Lower lobe of right lung (tissue), 2 donors: ENCODE results near the gene C16orf90. TPM values are rescaled to one million over a fixed set of nuclear protein-coding genes. Genes with fewer than 3 reads are reported as not detected.

Experiments
- ATAC-seq, 2 donors: fragments of 200-7000 bp; cut with Tn5 transposase; one replicate each; pipeline ENCODE4 v1.9.1; 2020 to 2022; ENCODE audit warnings: mild to moderate bottlenecking in 2 of 2, moderate library complexity in 2 of 2
- DNase-seq: peaks from one replicate; pipeline ENCODE4 v3.0.0-alpha.2; 2020
- H3K27ac ChIP-seq: fragments of 200-600 bp; one replicate; pipeline ENCODE4 v1.8.0; 2022
- H3K27me3 ChIP-seq: fragments of 200-600 bp; one replicate; pipeline ENCODE4 v1.8.0; 2022; ENCODE audit warnings: low read depth
- H3K36me3 ChIP-seq: fragments of 200-600 bp; one replicate; pipeline ENCODE4 v1.8.0; 2022; ENCODE audit warnings: mild to moderate bottlenecking
- H3K4me1 ChIP-seq: fragments of 200-600 bp; one replicate; pipeline ENCODE4 v1.8.0; 2022
- H3K4me3 ChIP-seq: fragments of 200-600 bp; one replicate; pipeline ENCODE4 v1.8.0; 2022; ENCODE audit warnings: mild to moderate bottlenecking
- H3K9me3 ChIP-seq: fragments of 200-600 bp; one replicate; pipeline ENCODE4 v1.8.0; 2022
- CTCF ChIP-seq: fragments of 200-600 bp; IDR thresholded peaks from one replicate; pipeline ENCODE4 v1.8.0; 2022; ENCODE audit warnings: antibody characterized with exemption, mild to moderate bottlenecking
- intact Hi-C: fragments of 100-400 bp; cut with DNase I; formaldehyde crosslinking; loops from one replicate; pipeline ENCODE4 v1.11.0; 2022
- total RNA-seq: library from RNA; stranded (reverse); fragmentation: NEBNext Ultra II Directional; extraction: Animal tissue kit (Norgen Biotek cat#: 25700); gene quantifications from one replicate; pipeline ENCODE4 v1.2.1, GENCODE V29; 2021
- donor health status: DM: no; HTN: yes; CAD: no; lungs with severe emphysema.

C16orf90 gene
- total RNA-seq, 1 donor from 2014 or later, result not detected

- Histone ChIP-seq H3K36me3 (peaks cover 84% of the 10 kb centered on the region), H3K27me3 (no peaks in the 10 kb centered on the region), H3K4me1 (no peaks in the 10 kb centered on the region), H3K4me3 (no peak overlapping the region), H3K9me3 (no peaks in the 10 kb centered on the region), H3K27ac (no peak overlapping the region)
- DNase-seq, result no peak
- intact Hi-C loops, result no loop called here
- ATAC-seq, result no peak
- TF ChIP-seq CTCF, result no peak
Observed at GRCh38 chr16:3536271-3536731, 41.0 kb upstream of the C16orf90 start.

- no peak for DNase-seq
- intact Hi-C loops, result no loop called here
- Histone ChIP-seq H3K36me3 (peaks cover 83% of the 10 kb centered on the region), H3K4me1 (no peaks in the 10 kb centered on the region), H3K27ac (no peak overlapping the region), H3K27me3 (no peaks in the 10 kb centered on the region), H3K4me3 (no peak overlapping the region), H3K9me3 (no peaks in the 10 kb centered on the region)
- ATAC-seq, result no peak
- TF ChIP-seq CTCF, result no peak
Observed at GRCh38 chr16:3534126-3534525, 38.8 kb upstream of the C16orf90 start.

- no peaks in the 10 kb centered on the region for H3K27me3 ChIP-seq
- intact Hi-C loops, result no loop called here
- TF ChIP-seq CTCF, result no peak
- no peak for ATAC-seq
- H3K36me3 ChIP-seq, result peaks cover 79% of the 10 kb centered on the region
- no peaks in the 10 kb centered on the region for H3K9me3 ChIP-seq
- H3K27ac ChIP-seq, result no peak overlapping the region
- H3K4me1 ChIP-seq, result no peaks in the 10 kb centered on the region
- DNase-seq, result no peak
- no peak overlapping the region for H3K4me3 ChIP-seq
Observed at GRCh38 chr16:3532741-3533140, 37.5 kb upstream of the C16orf90 start.

- TF ChIP-seq CTCF, result no peak
- Histone ChIP-seq H3K9me3 (no peaks in the 10 kb centered on the region), H3K27ac (no peak overlapping the region), H3K4me3 (no peak overlapping the region), H3K4me1 (no peaks in the 10 kb centered on the region), H3K27me3 (no peaks in the 10 kb centered on the region), H3K36me3 (peaks cover 68% of the 10 kb centered on the region)
- no peak for DNase-seq
- intact Hi-C loops, result no loop called here
- no peak for ATAC-seq
Observed at GRCh38 chr16:3530371-3530914, 35.2 kb upstream of the C16orf90 start.

- DNase-seq (no peak), ATAC-seq (no peak)
- no peak for TF ChIP-seq CTCF
- Histone ChIP-seq H3K27ac (no peak overlapping the region), H3K4me3 (no peak overlapping the region), H3K9me3 (no peaks in the 10 kb centered on the region), H3K4me1 (no peaks in the 10 kb centered on the region), H3K27me3 (no peaks in the 10 kb centered on the region), H3K36me3 (peaks cover 68% of the 10 kb centered on the region)
- intact Hi-C loops, result no loop called here
Observed at GRCh38 chr16:3529175-3529574, 33.9 kb upstream of the C16orf90 start.
